ENCODE results near the gene WDR33. TPM values are rescaled to one million over a fixed set of nuclear protein-coding genes. Genes with fewer than 3 reads are reported as not detected.

Gene WDR33
- total and polyA plus RNA-seq, 9 of the 15 experiments (the other 6 are each of a cell fraction or from before 2014, with no cell fraction given) = 24.2 to 57.4 (median 38.4) TPM

GRCh38 chr2:127735044-127735443 is 75.9 kb downstream of the WDR33 start:
- H3K27ac ChIP-seq (ENCODE audit: extremely low read depth, low read depth, low read length) = no peak overlapping the region
- TF ChIP-seq POLR2AphosphoS5 (IDR thresholded peaks at IDR 0.05; ENCODE audit: control insufficient read depth, insufficient read depth, low read depth, low read length) (no peak), NFE2L1 (tag; IDR thresholded peaks at IDR 0.05; ENCODE audit: borderline replicate concordance, low read depth) (no peak), NKRF (IDR thresholded peaks at IDR 0.05; ENCODE audit: borderline replicate concordance) (no peak), ZBTB33 (CRISPR knock-in tag; IDR thresholded peaks at IDR 0.05) (no peak), FOXJ3 (CRISPR knock-in tag; IDR thresholded peaks at IDR 0.05) (no peak), SIN3A (IDR thresholded peaks at IDR 0.05; ENCODE audit: borderline replicate concordance in 2 of 2, control insufficient read depth in 1 of 2, low read depth in 2 of 2, low read length in 2 of 2) (no peak), ELF1 (tag; IDR thresholded peaks at IDR 0.05) (no peak), ZBTB40 (IDR thresholded peaks at IDR 0.05) (no peak), ZBTB40 (CRISPR knock-in tag; IDR thresholded peaks at IDR 0.05) (no peak)

More at GRCh38 chr2:127735044-127735443, 75.9 kb downstream of the WDR33 start:
- H3K9me1 ChIP-seq (ENCODE audit: control insufficient read depth, insufficient read depth, low read length) = no peaks in the 10 kb centered on the region
- ChIA-PET CTCF (ENCODE audit: low intra/inter-chr PET ratio) (no interaction called here), POLR2A (no interaction called here)
- no peak overlapping the region for H3K4me2 ChIP-seq (ENCODE audit: insufficient read depth, low read length)
- peaks cover 33% of the 10 kb centered on the region; the same call in 1 of the 3 replicates for H3K36me3 ChIP-seq (ENCODE audit: control insufficient read depth, insufficient read depth, low read length)
- BruUV-seq (replicated peaks) = no TSS peak
- no peak for DNase-seq (ENCODE audit: extremely low read depth in 1 of 4, low spot score in 3 of 4)
- no peak overlapping the region for H3K4me3 ChIP-seq
- WGBS (ENCODE audit: insufficient coverage, low coverage, missing lambda C conversion rate) = 79% methylated on average over 2 of the region's 2 CpGs
- no peak overlapping the region for H3K9ac ChIP-seq (ENCODE audit: insufficient read depth in 1 of 2, low read depth in 2 of 2, low read length in 2 of 2)
- in situ Hi-C loops (cut with MboI) (no loop called here), intact Hi-C loops (cut with micrococcal nuclease) (no loop called here)
- H3K27me3 ChIP-seq (ENCODE audit: control insufficient read depth in 2 of 2, insufficient read depth in 2 of 2, low read length in 2 of 2) = no peaks in the 10 kb centered on the region
- no peaks in the 10 kb centered on the region for H3K9me3 ChIP-seq (replicated peaks; ENCODE audit: control insufficient read depth, insufficient read depth, low read depth, low read length)
- no peaks in the 10 kb centered on the region for H4K20me1 ChIP-seq (replicated peaks; ENCODE audit: control insufficient read depth, insufficient read depth, low read length)
- no peak for FAIRE-seq
- no peaks in the 10 kb centered on the region for H3K4me1 ChIP-seq (replicated peaks in 1 of 2; ENCODE audit: control insufficient read depth in 2 of 2, insufficient read depth in 2 of 2, low read length in 2 of 2)
- ATAC-seq = no peak; the same call in 1 of the 3 replicates
- H3K79me2 ChIP-seq (ENCODE audit: control insufficient read depth, insufficient read depth, low read length) = no peaks in the 10 kb centered on the region
- H2AFZ ChIP-seq (ENCODE audit: low read depth, low read length) = no peak overlapping the region
